ENCODE data around the gene EFNA2. TPM values are rescaled to one million over a fixed set of nuclear protein-coding genes. Genes with fewer than 3 reads are reported as not detected.

Gene EFNA2
- total and polyA plus RNA-seq, 2 of the 8 experiments (the other 6 are each of a cell fraction or from before 2014, with no cell fraction given): 4.0 to 7.0 TPM

- H3K27ac ChIP-seq (ENCODE audit: low read depth, low read length): no peak overlapping the region
- H4K5ac ChIP-seq (ENCODE audit: insufficient read length, low read depth, low read length): no peak overlapping the region
- no peak overlapping the region for H2AK5ac ChIP-seq (ENCODE audit: low read depth, low read length)
- peaks cover 2% of the 10 kb centered on the region; the same call in 1 of the 2 replicates for H3K23me2 ChIP-seq (ENCODE audit: low read depth, low read length)
- no peak overlapping the region for H3K56ac ChIP-seq (replicated peaks; ENCODE audit: insufficient read length, low read depth, low read length)
- H3K27me3 ChIP-seq (replicated peaks in 1 of 4; ENCODE audit: control insufficient read depth in 3 of 4, extremely low read depth in 1 of 4, insufficient read depth in 3 of 4, low read length in 3 of 4): peaks cover 0 to 2% (median 1%) of the 10 kb centered on the region in 4 experiments; a peak in 2 of 7 replicates
- H4K91ac ChIP-seq (replicated peaks; ENCODE audit: insufficient read length, low read length): no peak overlapping the region
- no peak overlapping the region for H3K18ac ChIP-seq (ENCODE audit: extremely low read depth, low read length)
- no peaks in the 10 kb centered on the region for H3K9me3 ChIP-seq (ENCODE audit: insufficient read depth in 2 of 2, low read depth in 1 of 2, low read length in 1 of 2)
- H4K20me1 ChIP-seq (replicated peaks in 1 of 2; ENCODE audit: control insufficient read depth in 1 of 2, insufficient read depth in 2 of 2, low read length in 2 of 2): peaks cover 7% of the 10 kb centered on the region in 2 experiments
- H3K4me1 ChIP-seq (replicated peaks in 1 of 4; ENCODE audit: control insufficient read depth in 3 of 4, insufficient read depth in 4 of 4, low read length in 3 of 4): peaks cover 0 to 7% (median under 1%) of the 10 kb centered on the region in 4 experiments; a peak in 4 of 7 replicates
- H2BK5ac ChIP-seq (ENCODE audit: low read depth, low read length): no peak overlapping the region
- H3K4me3 ChIP-seq (ENCODE audit: extremely low read depth in 1 of 4, insufficient read depth in 2 of 4, low read depth in 3 of 4, low read length in 4 of 4): no peak overlapping the region
- WGBS, 2 experiments (ENCODE audit: extremely low coverage in 1 of 2, insufficient coverage in 1 of 2, insufficient read length in 1 of 2, insufficient replicate concordance in 2 of 2, low coverage in 1 of 2, low lambda C conversion rate in 2 of 2, missing lambda C conversion rate in 1 of 2): 86% methylated on average over 32 of the region's 35 CpGs; no CpG with 5 or more reads in 1 of the 2 experiments
- no peaks in the 10 kb centered on the region for H3K79me2 ChIP-seq (ENCODE audit: control insufficient read depth in 1 of 2, insufficient read depth in 2 of 2, low read length in 2 of 2)
- peaks cover 2% of the 10 kb centered on the region; the same call in 1 of the 2 replicates for H3K79me1 ChIP-seq (ENCODE audit: low read depth, low read length)
- CTCF ChIA-PET (ENCODE audit: partially characterized antibody): interaction anchor here (0.7 to 1.5 kb wide), 3 partner anchors 14 to 50 kb away, joined by 3 to 4 read pairs (median 4); no protein-coding TSS in a partner anchor
- TF ChIP-seq PHF8 (conservative IDR thresholded peaks at IDR 0.05; ENCODE audit: low read depth, low read length) (no peak), MAX (IDR thresholded peaks at IDR 0.05) (no peak), RXRA (IDR thresholded peaks at IDR 0.05; ENCODE audit: insufficient read depth, low read depth, low read length) (no peak), TEAD4 (IDR thresholded peaks at IDR 0.05; ENCODE audit: low read depth, low read length) (no peak), CREB1 (IDR thresholded peaks at IDR 0.05) (no peak), GABPA (IDR thresholded peaks at IDR 0.05; ENCODE audit: borderline replicate concordance, insufficient read depth, low read length) (no peak)
- POLR2A ChIA-PET (ENCODE audit: partially characterized antibody): interaction anchor here (1.2 to 1.6 kb wide), 5 partner anchors 10 to 142 kb away, joined by 3 to 5 read pairs (median 4); partner anchors contain the start of gene CIRBP
- H2BK15ac ChIP-seq (ENCODE audit: low read length): no peak overlapping the region
- no peak overlapping the region for H4K8ac ChIP-seq (ENCODE audit: extremely low read depth, insufficient read depth, low read length)
- no peak overlapping the region for H3K4ac ChIP-seq (replicated peaks; ENCODE audit: insufficient read length, low read depth, low read length)
- H2AFZ ChIP-seq (ENCODE audit: low read length): no peak overlapping the region
- H2BK20ac ChIP-seq (ENCODE audit: low read length): no peak overlapping the region
- no peak for DNase-seq (ENCODE audit: low read depth in 1 of 2, low spot score in 2 of 2)
- FAIRE-seq: no peak
- H3K9ac ChIP-seq (replicated peaks in 1 of 4; ENCODE audit: extremely low read depth in 1 of 4, low read depth in 3 of 4, low read length in 3 of 4): no peak overlapping the region
- no peak overlapping the region for H2BK120ac ChIP-seq (replicated peaks; ENCODE audit: low read depth, low read length)
- H3K4me2 ChIP-seq (ENCODE audit: insufficient read depth in 1 of 2, low read depth in 2 of 2, low read length in 2 of 2): no peak overlapping the region; a peak in 1 of 4 replicates
- no peak overlapping the region for H2BK12ac ChIP-seq (ENCODE audit: low read depth, low read length)
- no peak overlapping the region for H3K14ac ChIP-seq (ENCODE audit: insufficient read length)
- H3K23ac ChIP-seq (ENCODE audit: insufficient read length): no peak overlapping the region
- H3K36me3 ChIP-seq (ENCODE audit: control insufficient read depth in 2 of 4, insufficient read depth in 4 of 4, low read length in 3 of 4): no peaks in the 10 kb centered on the region
Measured at GRCh38 chr19:1293782-1294604, 8.3 kb downstream of the EFNA2 start.
